Activated T-helper 2 cell treated with anti-CD3 and anti-CD28 coated beads, Interferon-gamma antibody, Interleukin-2, Interleukin-4, amounts not matched to agents 10 μg/mL and 5 μg/mL and 100 μg/mL, durations not matched to agents 14 hours and 24 hours and 36 hours (primary cell): ENCODE measurements around the gene PKN2. TPM values are rescaled to one million over a fixed set of nuclear protein-coding genes. Genes with fewer than 3 reads are reported as not detected.
A peak's percentile ranks its signal among the peaks of the same experiment; 100 is the strongest.
"Not testable (repeated sequence)": the region's sequence is repeated elsewhere in the genome, so short reads cannot be mapped to it uniquely, and the experiment has no call there.

Source experiments
- DNase-seq: peaks from one replicate; pipeline ENCODE4 v3.0.0; 2021; ENCODE audit warnings: low spot score
- H3K27ac Mint-ChIP-seq: one replicate; pipeline ENCODE4 v1.8.0; 2021; ENCODE audit warnings: mixed read lengths
- H3K27me3 Mint-ChIP-seq: one replicate; pipeline ENCODE4 v1.8.0; 2021; ENCODE audit warnings: low read depth, mixed read lengths
- H3K36me3 Mint-ChIP-seq: one replicate; pipeline ENCODE4 v1.8.0; 2021; ENCODE audit warnings: low read depth, mixed read lengths
- H3K4me1 Mint-ChIP-seq: one replicate; pipeline ENCODE4 v1.8.0; 2021; ENCODE audit warnings: low read depth, mixed read lengths
- H3K4me3 Mint-ChIP-seq: one replicate; pipeline ENCODE4 v1.8.0; 2021; ENCODE audit warnings: low read depth, mild to moderate bottlenecking, moderate library complexity, mixed read lengths
- H3K9me3 Mint-ChIP-seq: one replicate; pipeline ENCODE4 v1.8.0; 2021; ENCODE audit warnings: mixed read lengths
- intact Hi-C: fragments of 100-400 bp; cut with micrococcal nuclease; formaldehyde crosslinking; loops from one replicate; pipeline ENCODE4 v1.15.1; 2023
- total RNA-seq: library from RNA; stranded (reverse); gene quantifications from 2 replicates; pipeline ENCODE4 v1.2.3, GENCODE V29; 2022

Gene PKN2
- total RNA-seq, 1 donor from 2014 or later = 21.2 TPM

DNA sequence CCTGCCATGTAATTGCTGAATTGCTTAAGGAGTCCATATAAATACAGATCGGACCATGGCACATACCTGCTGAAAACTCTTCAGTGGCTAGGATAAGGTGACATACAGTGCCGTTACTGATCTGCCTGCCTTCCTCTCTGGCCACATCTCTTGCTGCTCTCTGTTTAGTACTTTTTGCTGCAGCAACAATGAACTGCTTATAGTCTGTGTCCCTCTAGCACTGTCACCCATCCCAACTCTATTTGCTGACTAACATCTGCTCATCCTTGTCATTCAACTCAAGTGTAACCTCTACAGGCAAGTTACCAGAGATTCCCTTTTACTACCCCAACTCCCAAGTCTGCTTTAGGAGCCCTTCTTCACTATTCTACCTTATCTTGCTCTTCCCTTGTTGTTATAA lies 141.6 kb downstream of the PKN2 start:
- Mint-ChIP-seq H3K4me1 (no peaks in the 10 kb centered on the region), H3K27ac (no peak overlapping the region), H3K27me3 (no peaks in the 10 kb centered on the region), H3K9me3 (no peaks in the 10 kb centered on the region), H3K4me3 (no peak overlapping the region), H3K36me3 (peaks cover 14% of the 10 kb centered on the region)
- intact Hi-C loops = no loop called here
- DNase-seq = no peak

- Mint-ChIP-seq H3K27me3 (no peaks in the 10 kb centered on the region), H3K27ac (no peak overlapping the region), H3K9me3 (no peaks in the 10 kb centered on the region), H3K4me1 (peaks cover 7% of the 10 kb centered on the region), H3K4me3 (no peak overlapping the region), H3K36me3 (peaks cover 16% of the 10 kb centered on the region)
- DNase-seq = no peak
- intact Hi-C loops = no loop called here
Observed at GRCh38 chr1:88847643-88848042, 163.6 kb downstream of the PKN2 start.

GRCh38 chr1:88851303-88852063 lies 167.4 kb downstream of the PKN2 start:
- peaks cover 41% of the 10 kb centered on the region for H3K36me3 Mint-ChIP-seq
- peaks cover 7% of the 10 kb centered on the region for H3K4me1 Mint-ChIP-seq
- DNase-seq = no peak
- intact Hi-C loops = no loop called here
- H3K4me3 Mint-ChIP-seq = no peak overlapping the region
- H3K27me3 Mint-ChIP-seq = no peaks in the 10 kb centered on the region
- H3K9me3 Mint-ChIP-seq = no peaks in the 10 kb centered on the region
- H3K27ac Mint-ChIP-seq = peak overlapping the region; percentile 62

DNA sequence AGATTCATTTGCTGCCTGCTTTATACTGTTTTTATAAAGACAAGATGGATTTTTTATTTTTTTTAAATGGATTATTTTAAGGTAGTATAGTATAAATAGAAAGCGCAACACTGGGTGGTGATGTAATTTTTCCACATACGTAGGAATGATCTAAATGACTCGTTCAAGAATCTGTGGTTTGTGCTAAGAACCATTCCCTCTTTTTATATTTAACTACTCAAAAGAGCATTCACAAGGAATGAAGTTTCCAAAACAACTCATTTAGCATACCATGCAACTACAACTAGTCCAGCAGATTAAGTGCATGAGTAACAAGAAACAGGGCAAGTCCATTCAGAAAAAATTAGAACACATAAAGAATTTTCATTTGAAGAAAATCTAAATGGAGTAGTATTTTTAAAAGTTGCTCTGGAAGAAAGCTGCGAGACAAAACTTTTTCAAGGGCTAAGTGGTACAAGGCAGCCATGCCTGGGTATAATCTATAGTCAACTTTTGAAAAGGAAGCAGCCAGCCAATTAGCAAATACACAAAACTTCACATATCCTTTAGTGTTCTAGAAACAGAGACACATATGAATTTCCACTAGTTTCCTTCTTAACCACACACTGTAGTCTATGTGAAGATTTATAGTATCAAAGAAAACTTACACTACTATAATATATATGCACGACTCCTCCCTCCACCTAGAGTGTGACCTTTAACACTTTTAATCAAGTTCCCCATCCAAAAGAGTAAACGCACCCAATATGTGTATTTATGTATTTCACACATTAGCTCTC lies 183.9 kb downstream of the PKN2 start:
- intact Hi-C loops = loop anchor here (1.0 to 2.0 kb wide), 3 partner anchors 23 to 184 kb away; partner anchors contain the start of genes GTF2B and PKN2
- DNase-seq = no peak
- peaks cover 35% of the 10 kb centered on the region for H3K4me1 Mint-ChIP-seq
- H3K36me3 Mint-ChIP-seq = peaks cover 43% of the 10 kb centered on the region
- peak overlapping the region; percentile 92 for H3K27ac Mint-ChIP-seq
- H3K4me3 Mint-ChIP-seq = peak overlapping the region; percentile 66
- H3K27me3 Mint-ChIP-seq = no peaks in the 10 kb centered on the region
- no peaks in the 10 kb centered on the region for H3K9me3 Mint-ChIP-seq

DNA sequence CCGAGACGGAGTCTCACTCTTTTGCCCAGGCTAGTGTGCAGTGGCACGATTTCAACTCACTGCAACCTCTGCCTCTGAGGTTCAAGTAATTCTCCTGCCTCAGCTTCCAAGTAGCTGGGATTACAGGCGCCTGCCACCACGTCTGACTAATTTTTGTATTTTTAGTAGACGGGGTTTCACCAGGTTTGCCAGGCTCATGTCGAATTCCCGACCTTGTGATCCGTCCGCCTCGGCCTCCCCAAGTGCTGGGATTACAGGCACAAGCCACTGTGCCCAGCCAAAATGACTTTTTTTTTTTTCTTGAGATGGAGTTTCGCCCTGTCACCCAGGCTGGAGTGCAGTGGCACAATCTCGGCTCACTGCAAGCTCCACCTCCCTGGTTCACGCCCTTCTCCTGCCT lies 185.6 kb downstream of the PKN2 start:
- not testable (repeated sequence) for H3K27me3 Mint-ChIP-seq, H3K9me3 Mint-ChIP-seq, H3K4me3 Mint-ChIP-seq, H3K27ac Mint-ChIP-seq, DNase-seq
- intact Hi-C loops = loop anchor here (2.0 kb wide), 2 partner anchors 21 to 133 kb away; partner anchors contain the start of gene GTF2B
- Mint-ChIP-seq H3K4me1 (peaks cover 41% of the 10 kb centered on the region), H3K36me3 (peaks cover 40% of the 10 kb centered on the region)

GRCh38 chr1:88873737-88874349 lies 189.8 kb downstream of the PKN2 start:
- DNase-seq = no peak
- H3K4me3 Mint-ChIP-seq = no peak overlapping the region
- H3K27ac Mint-ChIP-seq = no peak overlapping the region
- no peaks in the 10 kb centered on the region for H3K27me3 Mint-ChIP-seq
- intact Hi-C loops = no loop called here
- peaks cover 39% of the 10 kb centered on the region for H3K36me3 Mint-ChIP-seq
- H3K4me1 Mint-ChIP-seq = peaks cover 19% of the 10 kb centered on the region
- no peaks in the 10 kb centered on the region for H3K9me3 Mint-ChIP-seq

GRCh38 chr1:88875595-88875994 lies 191.5 kb downstream of the PKN2 start:
- Mint-ChIP-seq H3K9me3 (no peaks in the 10 kb centered on the region), H3K4me1 (peaks cover 16% of the 10 kb centered on the region), H3K27me3 (no peaks in the 10 kb centered on the region), H3K4me3 (no peak overlapping the region), H3K36me3 (peaks cover 37% of the 10 kb centered on the region), H3K27ac (no peak overlapping the region)
- intact Hi-C loops = loop anchor here (5.0 kb wide), 1 partner anchor 73 kb away; no protein-coding TSS in a partner anchor
- DNase-seq = no peak

DNA sequence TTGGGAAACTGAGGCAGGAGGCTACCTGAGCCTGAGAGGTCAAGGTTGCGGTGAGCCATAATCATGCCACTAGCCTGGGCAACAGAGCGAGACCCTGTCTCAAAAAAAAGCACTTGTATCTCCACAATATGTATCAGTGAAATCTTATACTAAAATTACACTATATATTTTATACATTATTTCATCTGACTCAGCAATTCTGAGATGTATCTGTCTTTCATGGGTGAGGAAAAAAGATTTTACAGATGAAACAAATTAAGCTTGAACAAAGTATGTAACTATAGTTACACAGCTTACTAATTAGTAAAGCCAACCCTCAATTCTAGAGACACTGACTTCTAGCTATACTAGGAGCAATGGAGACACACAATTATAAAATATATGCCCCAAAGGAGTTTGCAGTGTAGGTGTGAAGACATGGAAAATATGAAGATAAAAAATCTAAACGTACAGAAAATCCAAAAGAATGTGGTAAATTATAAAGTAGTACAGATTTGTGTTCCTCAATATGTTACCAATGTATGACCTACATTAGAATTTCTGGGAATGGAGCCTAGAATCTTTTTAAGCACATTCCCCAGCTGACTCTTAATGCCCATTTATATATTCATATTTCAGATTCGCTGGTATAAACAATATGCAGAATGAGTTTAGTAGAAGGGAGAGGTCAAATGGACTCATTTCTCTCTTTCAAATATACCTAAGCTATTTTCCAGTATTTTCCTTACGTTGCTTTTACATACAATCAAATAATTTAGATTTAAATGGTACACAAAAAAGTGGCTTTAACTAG lies 192.7 kb downstream of the PKN2 start:
- no peak for DNase-seq
- intact Hi-C loops = loop anchor here (1.0 to 5.0 kb wide), 4 partner anchors 74 to 268 kb away; no protein-coding TSS in a partner anchor
- H3K9me3 Mint-ChIP-seq = no peaks in the 10 kb centered on the region
- no peaks in the 10 kb centered on the region for H3K27me3 Mint-ChIP-seq
- H3K36me3 Mint-ChIP-seq = peaks cover 30% of the 10 kb centered on the region
- H3K4me3 Mint-ChIP-seq = no peak overlapping the region
- peaks cover 16% of the 10 kb centered on the region for H3K4me1 Mint-ChIP-seq
- H3K27ac Mint-ChIP-seq = no peak overlapping the region

GRCh38 chr1:88877382-88877825 lies 193.3 kb downstream of the PKN2 start:
- no peak overlapping the region for H3K27ac Mint-ChIP-seq
- H3K27me3 Mint-ChIP-seq = no peaks in the 10 kb centered on the region
- H3K4me1 Mint-ChIP-seq = peaks cover 20% of the 10 kb centered on the region

GRCh38 chr1:88877911-88878310 lies 193.8 kb downstream of the PKN2 start:
- H3K27me3 Mint-ChIP-seq = no peaks in the 10 kb centered on the region
- no peaks in the 10 kb centered on the region for H3K9me3 Mint-ChIP-seq
- intact Hi-C loops = loop anchor here (1.0 to 5.0 kb wide), 4 partner anchors 76 to 270 kb away; no protein-coding TSS in a partner anchor
- no peak overlapping the region for H3K4me3 Mint-ChIP-seq
- no peak overlapping the region for H3K27ac Mint-ChIP-seq
- no peak for DNase-seq
- peaks cover 24% of the 10 kb centered on the region for H3K4me1 Mint-ChIP-seq
- peaks cover 31% of the 10 kb centered on the region for H3K36me3 Mint-ChIP-seq

More at GRCh38 chr1:88877382-88877825, 193.3 kb downstream of the PKN2 start:
- H3K9me3 Mint-ChIP-seq = no peaks in the 10 kb centered on the region
- DNase-seq = no peak
- peaks cover 31% of the 10 kb centered on the region for H3K36me3 Mint-ChIP-seq
- intact Hi-C loops = loop anchor here (1.0 to 5.0 kb wide), 4 partner anchors 75 to 269 kb away; no protein-coding TSS in a partner anchor
- H3K4me3 Mint-ChIP-seq = no peak overlapping the region

- intact Hi-C loops = loop anchor here (5.0 kb wide), 1 partner anchor 76 kb away; no protein-coding TSS in a partner anchor
- H3K4me1 Mint-ChIP-seq = peaks cover 26% of the 10 kb centered on the region
Observed at GRCh38 chr1:88878731-88879130, 194.7 kb downstream of the PKN2 start.

DNA sequence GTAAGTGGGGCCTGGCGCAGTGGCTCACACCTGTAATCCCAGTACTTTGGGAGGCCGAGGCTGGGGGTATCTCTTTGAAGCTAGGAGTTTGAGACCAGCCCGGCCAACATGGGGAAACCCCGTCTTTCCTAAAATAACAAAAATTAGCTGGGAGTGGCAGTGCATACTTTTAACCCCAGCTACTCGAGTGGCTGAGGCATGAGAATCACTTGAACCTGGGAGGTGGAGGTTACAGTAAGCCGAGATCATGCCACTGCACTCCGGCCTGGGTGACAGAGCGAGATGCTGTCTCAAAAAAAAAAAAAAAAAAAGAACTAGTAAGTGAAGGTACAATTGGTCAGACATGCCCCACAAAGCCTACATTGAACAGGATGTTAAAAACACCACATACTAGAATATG lies 196.6 kb downstream of the PKN2 start:
- H3K4me1 Mint-ChIP-seq = peaks cover 20% of the 10 kb centered on the region
- H3K27ac Mint-ChIP-seq, H3K9me3 Mint-ChIP-seq, H3K27me3 Mint-ChIP-seq, H3K4me3 Mint-ChIP-seq, intact Hi-C loops, DNase-seq: not testable (repeated sequence)
- peaks cover 39% of the 10 kb centered on the region for H3K36me3 Mint-ChIP-seq

More at GRCh38 chr1:88878731-88879130, 194.7 kb downstream of the PKN2 start:
- DNase-seq = no peak
- no peaks in the 10 kb centered on the region for H3K27me3 Mint-ChIP-seq
- no peak overlapping the region for H3K4me3 Mint-ChIP-seq
- no peaks in the 10 kb centered on the region for H3K9me3 Mint-ChIP-seq
- peaks cover 36% of the 10 kb centered on the region for H3K36me3 Mint-ChIP-seq
- H3K27ac Mint-ChIP-seq = no peak overlapping the region
